Colonic mucosa (tissue), 4 donors: Measurements from ENCODE around the gene ABCA4. TPM values are rescaled to one million over a fixed set of nuclear protein-coding genes. Genes with fewer than 3 reads are reported as not detected.
A peak's percentile ranks its signal among the peaks of the same experiment; 100 is the strongest.

Source experiments
- DNase-seq: peaks from one replicate; pipeline ENCODE4 v3.0.0-alpha.2; 2020
- H3K27ac ChIP-seq: fragments of 200-600 bp; one replicate; pipeline ENCODE4 v1.8.0; 2021
- H3K27me3 ChIP-seq: fragments of 200-600 bp; one replicate; pipeline ENCODE4 v1.8.0; 2021
- H3K36me3 ChIP-seq: fragments of 200-600 bp; one replicate; pipeline ENCODE4 v1.8.0; 2021
- H3K4me1 ChIP-seq: fragments of 200-600 bp; one replicate; pipeline ENCODE4 v1.8.0; 2021; ENCODE audit warnings: mild to moderate bottlenecking
- H3K4me3 ChIP-seq: fragments of 200-600 bp; one replicate; pipeline ENCODE4 v1.8.0; 2021
- H3K9ac ChIP-seq, 2 donors: one replicate each; pipeline ENCODE4 v1.7.0; 2013; ENCODE audit warnings: control low read depth in 2 of 2, low read depth in 2 of 2, low read length in 2 of 2
- H3K9me3 ChIP-seq: fragments of 200-600 bp; one replicate; pipeline ENCODE4 v1.8.0; 2021
- CTCF ChIP-seq: fragments of 200-600 bp; IDR thresholded peaks from one replicate; pipeline ENCODE4 v1.8.0; 2022; ENCODE audit warnings: antibody characterized with exemption, mild to moderate bottlenecking
- intact Hi-C: fragments of 100-400 bp; cut with DNase I; formaldehyde crosslinking; loops from one replicate; pipeline ENCODE4 v1.14.1; 2022
- total RNA-seq, 2 donors: library from RNA; stranded (reverse); fragmentation: NEBNext Ultra II Directional in 1 of 2; extraction: Animal tissue kit (Norgen Biotek cat#: 25700) in 1 of 2; gene quantifications; one replicate each; pipeline ENCODE4 v1.2.1, GENCODE V29; 2021
- donor health status: healthy.
- donor health status: DM: no; HTN: no; CAD: no.
- donor health status: DM: no; HTN: no; CAD: no.

ABCA4 gene
- total RNA-seq, 2 donors from 2014 or later = 0.02 to 0.27 TPM

DNA sequence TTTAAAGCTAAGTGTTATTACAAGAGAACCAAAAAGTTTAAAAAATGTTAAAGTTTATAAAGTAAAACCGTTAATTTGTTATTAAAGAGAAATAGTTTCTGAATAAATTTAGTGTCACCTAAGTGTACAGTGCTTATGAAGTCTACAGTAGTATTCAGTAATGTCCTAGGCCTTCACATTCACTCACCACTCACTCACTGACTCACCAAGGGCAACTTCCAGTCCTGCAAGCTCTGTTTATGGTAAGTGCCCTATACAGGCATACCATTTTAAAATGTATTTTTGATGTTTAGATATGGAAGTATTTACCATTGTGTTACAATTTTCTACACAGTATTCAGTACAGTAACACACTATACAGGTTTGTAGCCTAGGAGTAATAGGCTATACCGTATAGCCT is 151.6 kb downstream of the ABCA4 start:
- H3K27ac ChIP-seq = no peak overlapping the region
- no peaks in the 10 kb centered on the region for H3K27me3 ChIP-seq
- intact Hi-C loops = no loop called here
- DNase-seq = no peak
- H3K9ac ChIP-seq = no peak overlapping the region
- H3K9me3 ChIP-seq = no peaks in the 10 kb centered on the region
- TF ChIP-seq CTCF = no peak
- no peaks in the 10 kb centered on the region for H3K36me3 ChIP-seq
- H3K4me3 ChIP-seq = no peak overlapping the region
- no peaks in the 10 kb centered on the region for H3K4me1 ChIP-seq

GRCh38 chr1:93967306-93967705 is 153.6 kb downstream of the ABCA4 start:
- no peaks in the 10 kb centered on the region for H3K9me3 ChIP-seq
- H3K27ac ChIP-seq = no peak overlapping the region
- no peak for TF ChIP-seq CTCF
- intact Hi-C loops = no loop called here
- H3K27me3 ChIP-seq = no peaks in the 10 kb centered on the region
- H3K36me3 ChIP-seq = no peaks in the 10 kb centered on the region
- DNase-seq = no peak
- H3K4me3 ChIP-seq = no peak overlapping the region
- H3K9ac ChIP-seq = no peak overlapping the region
- no peaks in the 10 kb centered on the region for H3K4me1 ChIP-seq

GRCh38 chr1:93965888-93966287 is 155.1 kb downstream of the ABCA4 start:
- H3K9ac ChIP-seq = no peak overlapping the region
- intact Hi-C loops = no loop called here
- no peak for TF ChIP-seq CTCF
- H3K27ac ChIP-seq = no peak overlapping the region
- no peaks in the 10 kb centered on the region for H3K9me3 ChIP-seq
- H3K36me3 ChIP-seq = no peaks in the 10 kb centered on the region
- H3K4me1 ChIP-seq = no peaks in the 10 kb centered on the region
- DNase-seq = no peak
- no peak overlapping the region for H3K4me3 ChIP-seq
- H3K27me3 ChIP-seq = no peaks in the 10 kb centered on the region

- DNase-seq = no peak
These were observed 155.7 kb downstream of the ABCA4 start for GRCh38 chr1:93965256-93965655.

DNA sequence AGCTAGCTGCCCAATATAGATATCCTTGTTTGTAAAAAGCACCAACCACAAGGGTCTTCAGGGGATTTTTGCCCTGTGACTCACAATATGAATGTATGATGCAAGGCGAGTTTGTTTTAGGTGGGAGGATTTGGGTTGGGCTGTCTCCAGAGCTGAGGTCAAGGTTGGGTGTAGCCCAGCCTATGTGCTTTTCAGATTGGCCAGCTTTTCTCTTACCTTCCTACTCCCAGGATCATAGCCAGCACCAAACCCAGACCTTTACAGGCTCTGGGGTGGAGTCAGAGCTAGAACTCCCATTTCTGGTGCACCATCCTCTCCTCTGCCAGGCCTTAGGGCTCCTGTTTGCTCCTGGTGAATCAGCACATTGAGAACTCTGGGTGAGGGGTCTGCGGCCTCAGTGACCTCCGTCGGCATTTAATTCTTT is 156.2 kb downstream of the ABCA4 start:
- H3K9me3 ChIP-seq = no peaks in the 10 kb centered on the region
- no peaks in the 10 kb centered on the region for H3K27me3 ChIP-seq
- peak; percentile 42 for DNase-seq
- H3K4me1 ChIP-seq = no peaks in the 10 kb centered on the region
- H3K36me3 ChIP-seq = no peaks in the 10 kb centered on the region
- intact Hi-C loops = no loop called here
- no peak overlapping the region for H3K4me3 ChIP-seq
- no peak for TF ChIP-seq CTCF
- H3K27ac ChIP-seq = no peak overlapping the region
- no peak overlapping the region for H3K9ac ChIP-seq

More at GRCh38 chr1:93965256-93965655, 155.7 kb downstream of the ABCA4 start:
- intact Hi-C loops = no loop called here
- no peak for TF ChIP-seq CTCF
- Histone ChIP-seq H3K27ac (no peak overlapping the region), H3K4me3 (no peak overlapping the region), H3K9ac (no peak overlapping the region), H3K4me1 (no peaks in the 10 kb centered on the region), H3K9me3 (no peaks in the 10 kb centered on the region), H3K36me3 (no peaks in the 10 kb centered on the region), H3K27me3 (no peaks in the 10 kb centered on the region)
